ENCODE measurements around the gene LANCL1.

GRCh38 chr2:210412660-210413059, 63.9 kb downstream of the LANCL1 start:
- TF ChIP-seq ZNF530 (tag by site-specific recombination; IDR thresholded peaks at IDR 0.05; ENCODE audit: low read depth): no peak
- TF ChIP-seq FEZF1 (tag by site-specific recombination; IDR thresholded peaks at IDR 0.05): no peak
- TF ChIP-seq CTCF (tag by site-specific recombination; IDR thresholded peaks at IDR 0.05): no peak
- no peak for TF ChIP-seq SETDB1 (IDR thresholded peaks at IDR 0.05; ENCODE audit: insufficient read length, low read length)
- no peak for TF ChIP-seq ZFP41 (tag by site-specific recombination; IDR thresholded peaks at IDR 0.05; ENCODE audit: borderline replicate concordance)
- TF ChIP-seq ZNF785 (tag by site-specific recombination; IDR thresholded peaks at IDR 0.05): no peak
- TF ChIP-seq REST (tag by site-specific recombination; IDR thresholded peaks at IDR 0.05): no peak
- TF ChIP-seq ZNF473 (tag by site-specific recombination; IDR thresholded peaks at IDR 0.05): no peak
- no peak for TF ChIP-seq KLF9 (tag by site-specific recombination; IDR thresholded peaks at IDR 0.05; ENCODE audit: low read depth)
- no peak for TF ChIP-seq ZNF274 (IDR thresholded peaks at IDR 0.05; ENCODE audit: low read length)
- TF ChIP-seq ZNF274 (tag by site-specific recombination; IDR thresholded peaks at IDR 0.05; ENCODE audit: borderline replicate concordance): no peak
